Lower leg skin (tissue), 3 donors: Measurements from ENCODE around the gene E2F1.

Experiments
- POLR2A ChIP-seq, 2 donors: fragments of 450-650 bp; IDR thresholded peaks; one replicate each; pipeline ENCODE4 v1.6.1; 2016 to 2017; ENCODE audit warnings: antibody characterized with exemption in 2 of 2, mild to moderate bottlenecking in 1 of 2, moderate library complexity in 1 of 2
- TF ChIP-seq, protein P1 (sequence below), 3 donors: fragments of 450-650 bp; IDR thresholded peaks; one replicate each; pipeline ENCODE4 v1.5.1; 2016; ENCODE audit warnings: antibody characterized with exemption in 3 of 3, mild to moderate bottlenecking in 3 of 3, moderate library complexity in 2 of 3

DNA sequence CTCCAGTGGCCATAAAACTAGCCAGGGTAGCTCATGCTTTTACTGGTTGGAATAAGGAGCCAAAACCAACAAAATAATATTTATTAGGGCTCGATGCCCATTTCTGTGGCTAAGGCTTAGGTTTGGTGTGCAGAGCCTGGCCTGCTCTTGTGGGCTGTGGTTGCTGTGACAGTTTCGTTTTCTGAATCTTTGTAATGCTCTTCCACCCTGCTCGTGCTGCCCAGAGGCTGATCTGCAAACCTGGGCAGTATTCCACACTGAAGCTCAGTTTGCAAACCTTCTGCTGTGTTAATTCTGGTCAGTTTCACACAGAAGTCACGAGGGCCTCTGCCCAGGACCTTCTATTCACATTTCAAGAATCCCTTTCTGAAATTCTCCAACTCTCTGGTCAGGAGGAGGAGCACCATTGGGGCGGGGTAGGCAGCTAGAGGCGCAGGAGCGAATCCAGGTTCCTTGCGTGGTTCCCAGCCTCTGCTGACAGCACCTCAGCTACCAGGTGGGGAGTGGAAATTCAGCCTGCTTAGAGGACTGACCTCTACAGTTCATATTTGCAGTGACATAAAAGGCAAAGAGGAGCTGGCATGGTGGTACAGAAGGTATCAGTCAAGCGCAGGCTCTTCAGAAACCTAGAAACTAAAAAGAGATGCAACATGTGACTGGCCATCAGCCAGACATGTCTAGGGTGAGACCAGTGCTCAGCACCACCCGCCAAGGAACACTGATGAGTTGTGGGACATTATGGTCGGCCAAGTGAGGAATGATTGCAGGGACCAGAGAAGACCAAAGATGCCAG is 38.4 kb downstream of the E2F1 start:
- TF ChIP-seq, protein P1, sequence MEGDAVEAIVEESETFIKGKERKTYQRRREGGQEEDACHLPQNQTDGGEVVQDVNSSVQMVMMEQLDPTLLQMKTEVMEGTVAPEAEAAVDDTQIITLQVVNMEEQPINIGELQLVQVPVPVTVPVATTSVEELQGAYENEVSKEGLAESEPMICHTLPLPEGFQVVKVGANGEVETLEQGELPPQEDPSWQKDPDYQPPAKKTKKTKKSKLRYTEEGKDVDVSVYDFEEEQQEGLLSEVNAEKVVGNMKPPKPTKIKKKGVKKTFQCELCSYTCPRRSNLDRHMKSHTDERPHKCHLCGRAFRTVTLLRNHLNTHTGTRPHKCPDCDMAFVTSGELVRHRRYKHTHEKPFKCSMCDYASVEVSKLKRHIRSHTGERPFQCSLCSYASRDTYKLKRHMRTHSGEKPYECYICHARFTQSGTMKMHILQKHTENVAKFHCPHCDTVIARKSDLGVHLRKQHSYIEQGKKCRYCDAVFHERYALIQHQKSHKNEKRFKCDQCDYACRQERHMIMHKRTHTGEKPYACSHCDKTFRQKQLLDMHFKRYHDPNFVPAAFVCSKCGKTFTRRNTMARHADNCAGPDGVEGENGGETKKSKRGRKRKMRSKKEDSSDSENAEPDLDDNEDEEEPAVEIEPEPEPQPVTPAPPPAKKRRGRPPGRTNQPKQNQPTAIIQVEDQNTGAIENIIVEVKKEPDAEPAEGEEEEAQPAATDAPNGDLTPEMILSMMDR (IDR thresholded peaks at IDR 0.05) = no peak
- no peak for TF ChIP-seq POLR2A (IDR thresholded peaks at IDR 0.05)
